ENCODE data around the gene ZNF521. TPM values are rescaled to one million over a fixed set of nuclear protein-coding genes. Genes with fewer than 3 reads are reported as not detected.

ZNF521 gene
- total and polyA plus RNA-seq, 10 of the 15 experiments (the other 5 are each of a cell fraction or from before 2014, with no cell fraction given) = 0.02 to 0.05 (median 0.04) TPM; not detected in 6

DNA sequence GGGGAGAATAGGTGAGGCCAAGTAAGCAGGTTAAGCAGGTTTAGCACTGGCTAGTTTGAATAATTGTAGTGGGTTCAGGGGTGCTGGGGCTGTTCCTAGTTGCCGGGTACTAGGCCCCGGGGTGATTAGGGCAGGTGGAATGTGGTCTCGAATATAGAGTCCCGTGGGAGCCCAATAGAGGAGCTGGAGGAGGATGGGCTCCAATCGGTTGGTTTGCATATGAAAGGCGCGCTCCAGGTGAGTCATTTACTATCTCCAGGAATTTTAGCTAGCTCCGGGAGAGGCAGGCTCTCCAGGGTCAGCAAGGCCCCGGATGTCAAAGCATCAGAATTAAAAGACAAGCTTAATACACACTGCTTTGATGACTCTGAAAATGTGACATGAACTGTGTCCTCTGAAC, 304.0 kb downstream of the ZNF521 start:
- FAIRE-seq = no peak
- H3K9me3 ChIP-seq (replicated peaks; ENCODE audit: control insufficient read depth, insufficient read depth, low read length) = no peaks in the 10 kb centered on the region
- H3K27me3 ChIP-seq (replicated peaks in 1 of 2; ENCODE audit: control insufficient read depth in 2 of 2, insufficient read depth in 2 of 2, low read length in 1 of 2) = no peaks in the 10 kb centered on the region; a peak in 1 of 4 replicates
- ChIA-PET CTCF (no interaction called here), SMC1A (ENCODE audit: uncharacterized antibody, unreplicated experiment) (no interaction called here), RAD21 (ENCODE audit: unreplicated experiment) (no interaction called here), POLR2A (no interaction called here)
- TF ChIP-seq POLR2A (IDR thresholded peaks at IDR 0.05; ENCODE audit: low read depth, low read length) (no peak), EP300 (IDR thresholded peaks at IDR 0.05; ENCODE audit: borderline replicate concordance in 1 of 2, control insufficient read depth in 1 of 2, low read depth in 2 of 2, low read length in 2 of 2) (no peak), BCL11A (IDR thresholded peaks at IDR 0.05; ENCODE audit: low read depth, low read length) (no peak), MEF2B (IDR thresholded peaks at IDR 0.05; ENCODE audit: partially characterized antibody, poor library complexity, severe bottlenecking) (no peak), SRF (IDR thresholded peaks at IDR 0.05; ENCODE audit: low read depth in 2 of 2, low read length in 2 of 2) (no peak)
- TF ChIP-seq, protein P1, sequence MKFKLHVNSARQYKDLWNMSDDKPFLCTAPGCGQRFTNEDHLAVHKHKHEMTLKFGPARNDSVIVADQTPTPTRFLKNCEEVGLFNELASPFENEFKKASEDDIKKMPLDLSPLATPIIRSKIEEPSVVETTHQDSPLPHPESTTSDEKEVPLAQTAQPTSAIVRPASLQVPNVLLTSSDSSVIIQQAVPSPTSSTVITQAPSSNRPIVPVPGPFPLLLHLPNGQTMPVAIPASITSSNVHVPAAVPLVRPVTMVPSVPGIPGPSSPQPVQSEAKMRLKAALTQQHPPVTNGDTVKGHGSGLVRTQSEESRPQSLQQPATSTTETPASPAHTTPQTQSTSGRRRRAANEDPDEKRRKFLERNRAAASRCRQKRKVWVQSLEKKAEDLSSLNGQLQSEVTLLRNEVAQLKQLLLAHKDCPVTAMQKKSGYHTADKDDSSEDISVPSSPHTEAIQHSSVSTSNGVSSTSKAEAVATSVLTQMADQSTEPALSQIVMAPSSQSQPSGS (IDR thresholded peaks at IDR 0.05; ENCODE audit: low read length) = no peak
- TF ChIP-seq, protein P2, sequence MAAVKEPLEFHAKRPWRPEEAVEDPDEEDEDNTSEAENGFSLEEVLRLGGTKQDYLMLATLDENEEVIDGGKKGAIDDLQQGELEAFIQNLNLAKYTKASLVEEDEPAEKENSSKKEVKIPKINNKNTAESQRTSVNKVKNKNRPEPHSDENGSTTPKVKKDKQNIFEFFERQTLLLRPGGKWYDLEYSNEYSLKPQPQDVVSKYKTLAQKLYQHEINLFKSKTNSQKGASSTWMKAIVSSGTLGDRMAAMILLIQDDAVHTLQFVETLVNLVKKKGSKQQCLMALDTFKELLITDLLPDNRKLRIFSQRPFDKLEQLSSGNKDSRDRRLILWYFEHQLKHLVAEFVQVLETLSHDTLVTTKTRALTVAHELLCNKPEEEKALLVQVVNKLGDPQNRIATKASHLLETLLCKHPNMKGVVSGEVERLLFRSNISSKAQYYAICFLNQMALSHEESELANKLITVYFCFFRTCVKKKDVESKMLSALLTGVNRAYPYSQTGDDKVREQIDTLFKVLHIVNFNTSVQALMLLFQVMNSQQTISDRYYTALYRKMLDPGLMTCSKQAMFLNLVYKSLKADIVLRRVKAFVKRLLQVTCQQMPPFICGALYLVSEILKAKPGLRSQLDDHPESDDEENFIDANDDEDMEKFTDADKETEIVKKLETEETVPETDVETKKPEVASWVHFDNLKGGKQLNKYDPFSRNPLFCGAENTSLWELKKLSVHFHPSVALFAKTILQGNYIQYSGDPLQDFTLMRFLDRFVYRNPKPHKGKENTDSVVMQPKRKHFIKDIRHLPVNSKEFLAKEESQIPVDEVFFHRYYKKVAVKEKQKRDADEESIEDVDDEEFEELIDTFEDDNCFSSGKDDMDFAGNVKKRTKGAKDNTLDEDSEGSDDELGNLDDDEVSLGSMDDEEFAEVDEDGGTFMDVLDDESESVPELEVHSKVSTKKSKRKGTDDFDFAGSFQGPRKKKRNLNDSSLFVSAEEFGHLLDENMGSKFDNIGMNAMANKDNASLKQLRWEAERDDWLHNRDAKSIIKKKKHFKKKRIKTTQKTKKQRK (IDR thresholded peaks at IDR 0.05; ENCODE audit: low read depth, low read length) = no peak
- BruUV-seq (replicated peaks) = no TSS peak
- no peak for DNase-seq (ENCODE audit: low read depth, low spot score)
- H3K4me1 ChIP-seq (ENCODE audit: control insufficient read depth, insufficient read depth, low read length) = no peaks in the 10 kb centered on the region
- no peak overlapping the region for H3K27ac ChIP-seq (ENCODE audit: control insufficient read depth, insufficient read depth)
- no peak overlapping the region for H3K4me3 ChIP-seq
- WGBS (ENCODE audit: insufficient coverage, insufficient replicate concordance, low lambda C conversion rate, missing lambda C conversion rate) = 16% methylated on average over 9 of the region's 9 CpGs
- in situ Hi-C loops (cut with MboI) = no loop called here
- intact Hi-C loops (cut with micrococcal nuclease; ENCODE audit: unreplicated experiment) = no loop called here
- H4K20me1 ChIP-seq (ENCODE audit: control insufficient read depth, insufficient read depth) = no peaks in the 10 kb centered on the region
- no peak overlapping the region for H3K9ac ChIP-seq (ENCODE audit: control insufficient read depth, insufficient read depth, low read length)
- no peak for ATAC-seq
- H3K4me2 ChIP-seq (ENCODE audit: control insufficient read depth, insufficient read depth) = no peak overlapping the region
- no peaks in the 10 kb centered on the region for H3K36me3 ChIP-seq (ENCODE audit: control insufficient read depth in 2 of 2, insufficient read depth in 2 of 2, low read length in 1 of 2)
- H2AFZ ChIP-seq (ENCODE audit: control insufficient read depth, low read depth, low read length) = no peak overlapping the region
- H3K79me2 ChIP-seq (ENCODE audit: control insufficient read depth, insufficient read depth, low read length) = no peaks in the 10 kb centered on the region
